Chondrocyte (in vitro differentiated cells): Measurements from ENCODE around the gene FIGLA. TPM values are rescaled to one million over a fixed set of nuclear protein-coding genes. Genes with fewer than 3 reads are reported as not detected.

Experiments used
- DNase-seq: peaks from one replicate; pipeline ENCODE4 v3.0.0; 2021; ENCODE audit warnings: mixed read lengths, low spot score
- H3K27ac Mint-ChIP-seq: one replicate; pipeline ENCODE4 v1.8.0; 2021; ENCODE audit warnings: mild to moderate bottlenecking, moderate library complexity, mixed read lengths; ENCODE audit not compliant: unreplicated experiment
- H3K27me3 Mint-ChIP-seq: 2 replicates; pipeline ENCODE4 v1.8.0; 2021; ENCODE audit warnings: low read depth, mixed read lengths
- H3K36me3 Mint-ChIP-seq: 2 replicates; pipeline ENCODE4 v1.8.0; 2021; ENCODE audit warnings: low read depth, mixed read lengths
- H3K4me1 Mint-ChIP-seq: 2 replicates; pipeline ENCODE4 v1.8.0; 2021; ENCODE audit warnings: low read depth, mild to moderate bottlenecking, mixed read lengths
- H3K4me3 Mint-ChIP-seq: one replicate; pipeline ENCODE4 v1.8.0; 2021; ENCODE audit warnings: mild to moderate bottlenecking, moderate library complexity, mixed read lengths; ENCODE audit not compliant: unreplicated experiment
- H3K9me3 Mint-ChIP-seq: 2 replicates; pipeline ENCODE4 v1.8.0; 2021; ENCODE audit warnings: low read depth, mixed read lengths
- CTCF ChIP-seq: fragments of 200-600 bp; sonication (generic); IDR thresholded peaks from 2 replicates; pipeline ENCODE4 v1.5.0; 2021; ENCODE audit warnings: antibody characterized with exemption, mild to moderate bottlenecking, moderate library complexity
- total RNA-seq: library from RNA; stranded (reverse); gene quantifications from 3 replicates; pipeline ENCODE4 v1.2.1, GENCODE V29; 2021

Gene FIGLA
- total RNA-seq, 1 donor from 2014 or later: not detected

DNA sequence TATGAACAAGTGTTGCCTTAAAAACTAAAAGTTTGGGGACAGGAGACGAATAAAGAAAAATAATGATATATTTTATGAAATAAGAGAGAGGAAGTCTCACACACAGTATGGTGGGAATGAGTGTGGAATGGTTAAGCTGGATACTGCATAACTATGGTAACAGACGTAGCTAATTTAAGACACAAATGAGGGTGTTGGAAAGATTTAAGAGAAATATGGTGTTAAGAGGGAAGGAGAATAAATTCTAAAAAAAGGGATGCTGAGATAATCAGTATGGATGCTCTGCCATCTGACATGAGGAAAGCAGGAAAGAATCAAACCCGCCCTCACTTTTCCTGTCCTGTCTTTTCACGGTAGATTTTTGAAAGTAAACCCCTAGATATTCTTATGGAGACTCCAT is 33.1 kb downstream of the FIGLA start:
- H3K4me1 Mint-ChIP-seq: no peaks in the 10 kb centered on the region
- DNase-seq: no peak
- H3K27me3 Mint-ChIP-seq: peaks cover 43% of the 10 kb centered on the region
- TF ChIP-seq CTCF: no peak
- H3K36me3 Mint-ChIP-seq: no peaks in the 10 kb centered on the region
- H3K27ac Mint-ChIP-seq: no peak overlapping the region
- H3K4me3 Mint-ChIP-seq: no peak overlapping the region
- H3K9me3 Mint-ChIP-seq: no peaks in the 10 kb centered on the region

- no peak overlapping the region for H3K27ac Mint-ChIP-seq
- H3K27me3 Mint-ChIP-seq: peaks cover 40% of the 10 kb centered on the region
- no peak for TF ChIP-seq CTCF
- no peak overlapping the region for H3K4me3 Mint-ChIP-seq
- no peaks in the 10 kb centered on the region for H3K9me3 Mint-ChIP-seq
- DNase-seq: no peak
- H3K36me3 Mint-ChIP-seq: no peaks in the 10 kb centered on the region
- H3K4me1 Mint-ChIP-seq: no peaks in the 10 kb centered on the region
Measured at GRCh38 chr2:70756128-70756527, 34.3 kb downstream of the FIGLA start.

- no peak for DNase-seq
- H3K36me3 Mint-ChIP-seq: no peaks in the 10 kb centered on the region
- H3K9me3 Mint-ChIP-seq: no peaks in the 10 kb centered on the region
- H3K4me3 Mint-ChIP-seq: no peak overlapping the region
- H3K4me1 Mint-ChIP-seq: no peaks in the 10 kb centered on the region
- TF ChIP-seq CTCF: no peak
- no peak overlapping the region for H3K27ac Mint-ChIP-seq
- H3K27me3 Mint-ChIP-seq: peaks cover 30% of the 10 kb centered on the region
Measured at GRCh38 chr2:70753902-70754301, 36.5 kb downstream of the FIGLA start.

DNA sequence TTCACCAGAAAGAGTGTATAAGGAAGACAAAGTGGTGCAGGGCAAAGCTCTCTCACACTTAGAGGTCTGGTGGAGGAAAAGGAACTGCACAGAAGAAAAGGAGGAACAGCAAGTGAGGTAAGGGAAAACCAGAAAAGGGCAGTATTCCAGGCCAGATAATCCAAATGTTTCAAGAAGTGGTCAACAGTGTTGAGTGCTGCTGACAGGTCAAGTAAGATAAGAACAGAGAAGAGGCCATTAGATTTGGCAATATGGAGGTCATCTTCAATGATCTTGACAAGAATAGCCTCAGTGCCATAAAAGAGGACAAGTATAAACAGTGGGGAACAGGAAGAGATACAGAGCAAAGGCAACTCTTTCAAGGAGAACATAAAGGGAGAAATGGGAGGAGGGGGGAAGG is 37.4 kb downstream of the FIGLA start:
- Mint-ChIP-seq H3K4me3 (no peak overlapping the region), H3K4me1 (no peaks in the 10 kb centered on the region), H3K36me3 (no peaks in the 10 kb centered on the region), H3K9me3 (no peaks in the 10 kb centered on the region), H3K27ac (no peak overlapping the region), H3K27me3 (peaks cover 21% of the 10 kb centered on the region)
- TF ChIP-seq CTCF: no peak
- no peak for DNase-seq

DNA sequence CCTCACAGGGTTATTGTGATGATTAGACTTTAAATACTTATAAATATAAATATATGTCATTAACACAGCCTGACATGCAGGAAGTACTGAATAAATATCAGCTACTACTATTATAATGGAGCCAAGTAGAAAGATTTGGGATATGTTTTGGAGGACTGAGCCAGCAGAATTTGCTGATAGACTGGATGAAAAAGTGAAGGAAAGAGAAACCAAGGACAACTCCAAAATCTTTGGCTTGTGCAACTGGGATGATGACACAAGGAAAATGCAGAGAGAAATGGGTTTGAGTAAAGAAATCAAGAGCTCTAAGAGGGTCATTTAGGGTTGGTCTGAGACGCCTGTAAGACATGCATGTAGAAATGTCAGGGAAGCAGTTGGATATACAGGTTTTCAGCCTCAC is 38.0 kb downstream of the FIGLA start:
- Mint-ChIP-seq H3K4me3 (no peak overlapping the region), H3K36me3 (no peaks in the 10 kb centered on the region), H3K27me3 (peaks cover 17% of the 10 kb centered on the region), H3K9me3 (peaks cover 1% of the 10 kb centered on the region), H3K4me1 (no peaks in the 10 kb centered on the region), H3K27ac (no peak overlapping the region)
- no peak for TF ChIP-seq CTCF
- no peak for DNase-seq
